Measurements from ENCODE around the gene GNPTG.

GRCh38 chr16:1341495-1342420 is 10.0 kb upstream of the GNPTG start:
- TF ChIP-seq POLR2A (IDR thresholded peaks at IDR 0.05) (no peak), POLR2AphosphoS5 (IDR thresholded peaks at IDR 0.05) (no peak)
- TF ChIP-seq, protein P1, sequence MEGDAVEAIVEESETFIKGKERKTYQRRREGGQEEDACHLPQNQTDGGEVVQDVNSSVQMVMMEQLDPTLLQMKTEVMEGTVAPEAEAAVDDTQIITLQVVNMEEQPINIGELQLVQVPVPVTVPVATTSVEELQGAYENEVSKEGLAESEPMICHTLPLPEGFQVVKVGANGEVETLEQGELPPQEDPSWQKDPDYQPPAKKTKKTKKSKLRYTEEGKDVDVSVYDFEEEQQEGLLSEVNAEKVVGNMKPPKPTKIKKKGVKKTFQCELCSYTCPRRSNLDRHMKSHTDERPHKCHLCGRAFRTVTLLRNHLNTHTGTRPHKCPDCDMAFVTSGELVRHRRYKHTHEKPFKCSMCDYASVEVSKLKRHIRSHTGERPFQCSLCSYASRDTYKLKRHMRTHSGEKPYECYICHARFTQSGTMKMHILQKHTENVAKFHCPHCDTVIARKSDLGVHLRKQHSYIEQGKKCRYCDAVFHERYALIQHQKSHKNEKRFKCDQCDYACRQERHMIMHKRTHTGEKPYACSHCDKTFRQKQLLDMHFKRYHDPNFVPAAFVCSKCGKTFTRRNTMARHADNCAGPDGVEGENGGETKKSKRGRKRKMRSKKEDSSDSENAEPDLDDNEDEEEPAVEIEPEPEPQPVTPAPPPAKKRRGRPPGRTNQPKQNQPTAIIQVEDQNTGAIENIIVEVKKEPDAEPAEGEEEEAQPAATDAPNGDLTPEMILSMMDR (IDR thresholded peaks at IDR 0.05) = no peak
